Left lung (tissue), 10 donors: Measurements from ENCODE around the gene KNSTRN. TPM values are rescaled to one million over a fixed set of nuclear protein-coding genes. Genes with fewer than 3 reads are reported as not detected.
A peak's percentile ranks its signal among the peaks of the same experiment; 100 is the strongest.

ENCODE experiments used
- ATAC-seq: fragments of 200-7000 bp; cut with Tn5 transposase; one replicate; pipeline ENCODE4 v1.9.1; 2020; ENCODE audit warnings: moderate library complexity
- DNase-seq, 4 donors: peaks; one replicate each; pipeline ENCODE4 v3.0.0-alpha.2; 2013 to 2020
- H3K27ac ChIP-seq, 2 donors: fragments of 200-600 bp; sonication (generic) in 1 of 2; one replicate each; pipeline versions ENCODE4 v1.5.0 to v1.8.0; 2020 to 2021
- H3K27me3 ChIP-seq, 2 donors: fragments of 200-600 bp; sonication (generic) in 1 of 2; one replicate each; pipeline versions ENCODE4 v1.5.0 to v1.8.0; 2020 to 2021
- H3K36me3 ChIP-seq, 2 donors: fragments of 200-600 bp; sonication (generic) in 1 of 2; one replicate each; pipeline versions ENCODE4 v1.5.0 to v1.8.0; 2020 to 2021
- H3K4me1 ChIP-seq, 2 donors: fragments of 200-600 bp; one replicate each; pipeline ENCODE4 v1.8.0; 2021
- H3K4me3 ChIP-seq, 2 donors: fragments of 200-600 bp; sonication (generic) in 1 of 2; one replicate each; pipeline versions ENCODE4 v1.5.0 to v1.8.0; 2020 to 2021; ENCODE audit warnings: mild to moderate bottlenecking in 1 of 2
- H3K9me3 ChIP-seq, 2 donors: fragments of 200-600 bp; sonication (generic) in 1 of 2; one replicate each; pipeline versions ENCODE4 v1.5.0 to v1.8.0; 2020 to 2021
- CTCF ChIP-seq, 2 donors: fragments of 200-600 bp; sonication (generic) in 1 of 2; IDR thresholded peaks; one replicate each; pipeline versions ENCODE4 v1.5.0 to v1.8.0; 2021; ENCODE audit warnings: antibody characterized with exemption in 2 of 2
- intact Hi-C, 2 donors: fragments of 100-400 bp; cut with DNase I; formaldehyde crosslinking; loops; one replicate each; pipeline versions ENCODE4 v1.11.2 to v1.14.2; 2022
- polyA plus RNA-seq, 6 donors: library from polyadenylated mRNA; unstranded; fragments of 120-200 nt; gene quantifications; one replicate each; pipeline ENCODE4 v1.2.1, GENCODE V29; 2013; ENCODE audit not compliant: insufficient read length in 6 of 6
- total RNA-seq, 2 donors: library from RNA; stranded (reverse); fragmentation: NEBNext Ultra II Directional; extraction: Animal tissue kit (Norgen Biotek cat#: 25700); gene quantifications; one replicate each; pipeline ENCODE4 v1.2.1, GENCODE V29; 2021
- donor health status: DM: no; HTN: yes; CAD: no.
- donor health status: DM: no; HTN: no; CAD: no.

KNSTRN gene
- total and polyA plus RNA-seq, 8 donors: 14.2 to 46.2 (median 30.2) TPM

- Histone ChIP-seq H3K27ac (no peak overlapping the region), H3K9me3 (no peaks in the 10 kb centered on the region), H3K27me3 (no peaks in the 10 kb centered on the region), H3K4me3 (no peak overlapping the region), H3K36me3 (no peaks in the 10 kb centered on the region), H3K4me1 (peaks cover 0 to 22% of the 10 kb centered on the region in 2 donors)
- intact Hi-C loops: loop anchor here in 1 of 2 donors (10.0 kb wide), 1 partner anchor 140 kb away; the partner anchor contains the start of gene ANKRD63
- no peak for ATAC-seq
- no peak for DNase-seq
- TF ChIP-seq CTCF (IDR thresholded peaks at IDR 0.05): no peak
Measured at GRCh38 chr15:40424483-40425115, 42.1 kb downstream of the KNSTRN start.

GRCh38 chr15:40425681-40426080 is 43.2 kb downstream of the KNSTRN start:
- intact Hi-C loops: loop anchor here in 1 of 2 donors (10.0 kb wide), 1 partner anchor 141 kb away; the partner anchor contains the start of gene ANKRD63
- ATAC-seq: no peak
- TF ChIP-seq CTCF (IDR thresholded peaks at IDR 0.05): no peak

GRCh38 chr15:40427188-40427587 is 44.7 kb downstream of the KNSTRN start:
- ATAC-seq (no peak), DNase-seq (no peak)
- Histone ChIP-seq H3K36me3 (no peaks in the 10 kb centered on the region), H3K4me1 (peaks cover 0 to under 1% of the 10 kb centered on the region in 2 donors), H3K27me3 (no peaks in the 10 kb centered on the region), H3K4me3 (no peak overlapping the region), H3K9me3 (no peaks in the 10 kb centered on the region), H3K27ac (no peak overlapping the region)
- intact Hi-C loops: loop anchor here in 1 of 2 donors (10.0 kb wide), 1 partner anchor 142 kb away; the partner anchor contains the start of gene ANKRD63
- no peak for TF ChIP-seq CTCF (IDR thresholded peaks at IDR 0.05)

More at GRCh38 chr15:40425681-40426080, 43.2 kb downstream of the KNSTRN start:
- Histone ChIP-seq H3K36me3 (no peaks in the 10 kb centered on the region), H3K4me1 (peaks cover 0 to 16% of the 10 kb centered on the region in 2 donors), H3K27ac (no peak overlapping the region), H3K27me3 (no peaks in the 10 kb centered on the region), H3K4me3 (no peak overlapping the region), H3K9me3 (no peaks in the 10 kb centered on the region)
- DNase-seq: no peak

GRCh38 chr15:40428185-40428584 is 45.7 kb downstream of the KNSTRN start:
- H3K9me3 ChIP-seq: no peaks in the 10 kb centered on the region
- H3K4me3 ChIP-seq: no peak overlapping the region
- no peaks in the 10 kb centered on the region for H3K4me1 ChIP-seq
- no peaks in the 10 kb centered on the region for H3K36me3 ChIP-seq
- intact Hi-C loops: loop anchor here in 1 of 2 donors (10.0 kb wide), 1 partner anchor 143 kb away; the partner anchor contains the start of gene ANKRD63
- no peaks in the 10 kb centered on the region for H3K27me3 ChIP-seq
- ATAC-seq (peak; percentile 61), DNase-seq (peak in 1 of 4 donors; percentile 58)
- no peak for TF ChIP-seq CTCF (IDR thresholded peaks at IDR 0.05)
- H3K27ac ChIP-seq: no peak overlapping the region

- intact Hi-C loops: loop anchor here in 1 of 2 donors (10.0 kb wide), 1 partner anchor 144 kb away; the partner anchor contains the start of gene ANKRD63
- TF ChIP-seq CTCF (IDR thresholded peaks at IDR 0.05): no peak
- H3K9me3 ChIP-seq: no peaks in the 10 kb centered on the region
- no peak overlapping the region for H3K27ac ChIP-seq
- no peaks in the 10 kb centered on the region for H3K36me3 ChIP-seq
- no peak for DNase-seq
- no peak overlapping the region for H3K4me3 ChIP-seq
- no peaks in the 10 kb centered on the region for H3K4me1 ChIP-seq
- no peak for ATAC-seq
- no peaks in the 10 kb centered on the region for H3K27me3 ChIP-seq
Measured at GRCh38 chr15:40429068-40429710, 46.7 kb downstream of the KNSTRN start.
